Measurements from ENCODE around the gene GRM8. TPM values are rescaled to one million over a fixed set of nuclear protein-coding genes. Genes with fewer than 3 reads are reported as not detected.

The GRM8 gene
- total RNA-seq, 4 donors from 2014 or later: not detected

DNA sequence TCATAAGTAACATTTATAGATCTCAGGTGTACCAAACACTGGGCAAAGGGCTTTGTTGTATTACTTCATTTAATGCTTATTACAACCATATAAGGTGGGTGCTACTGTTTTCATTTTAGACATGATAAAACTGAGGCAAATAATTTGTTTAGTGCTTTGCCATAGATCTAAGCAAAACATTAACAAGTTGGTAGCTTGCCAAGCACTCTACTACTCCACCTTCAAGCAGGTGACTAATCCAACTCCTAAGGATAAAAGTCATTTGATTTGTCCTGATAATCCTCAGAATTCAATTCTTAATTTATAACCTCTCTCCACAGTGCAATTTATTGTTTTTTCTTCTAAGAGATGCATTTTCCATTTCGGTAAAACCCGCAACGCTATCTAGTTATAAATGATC is 646.4 kb downstream of the GRM8 start:
- TF ChIP-seq POLR2AphosphoS5 (IDR thresholded peaks at IDR 0.05) (no peak), CTCF (IDR thresholded peaks at IDR 0.05) (no peak), POLR2A (IDR thresholded peaks at IDR 0.05) (no peak), EP300 (IDR thresholded peaks at IDR 0.05) (no peak)
- H3K36me3 ChIP-seq: no peaks in the 10 kb centered on the region
- no peaks in the 10 kb centered on the region for H3K4me1 ChIP-seq
- no peak overlapping the region for H3K27ac ChIP-seq
- no peak overlapping the region for H3K4me3 ChIP-seq
- 63% methylated on average over 3 of the region's 3 CpGs for WGBS
- no peak for DNase-seq (ENCODE audit: low spot score in 2 of 2)
- no peaks in the 10 kb centered on the region for H3K27me3 ChIP-seq
- H3K9me3 ChIP-seq: no peaks in the 10 kb centered on the region

GRCh38 chr7:126605553-126605952 is 647.2 kb downstream of the GRM8 start:
- no peaks in the 10 kb centered on the region for H3K36me3 ChIP-seq
- 95% methylated on average over 2 of the region's 2 CpGs for WGBS
- H3K27ac ChIP-seq: no peak overlapping the region
- TF ChIP-seq POLR2A (IDR thresholded peaks at IDR 0.05) (no peak), CTCF (IDR thresholded peaks at IDR 0.05) (no peak), POLR2AphosphoS5 (IDR thresholded peaks at IDR 0.05) (no peak), EP300 (IDR thresholded peaks at IDR 0.05) (no peak)
- H3K4me1 ChIP-seq: no peaks in the 10 kb centered on the region
- H3K9me3 ChIP-seq: no peaks in the 10 kb centered on the region
- H3K4me3 ChIP-seq: no peak overlapping the region
- DNase-seq (ENCODE audit: low spot score in 2 of 2): no peak
- H3K27me3 ChIP-seq: no peaks in the 10 kb centered on the region

DNA sequence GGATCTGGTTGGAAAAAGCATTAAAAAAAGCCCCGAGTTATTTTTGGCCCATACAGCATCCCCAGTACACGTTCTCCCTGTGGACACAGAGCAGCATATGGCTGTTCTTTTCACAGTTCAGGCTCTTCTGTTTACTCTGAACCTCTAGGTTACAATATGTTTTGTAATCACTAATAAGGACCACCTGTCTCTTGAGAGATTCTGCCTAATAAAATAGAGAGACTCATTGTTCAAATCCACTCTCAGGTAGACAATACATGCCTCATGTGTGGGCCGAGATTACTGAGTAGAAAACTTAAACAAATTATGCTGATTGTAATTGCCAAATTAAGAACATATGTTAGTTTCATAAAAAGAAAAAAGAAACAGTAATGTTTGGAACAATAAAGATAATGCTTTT is 647.7 kb downstream of the GRM8 start:
- Histone ChIP-seq H3K27ac (no peak overlapping the region), H3K9me3 (no peaks in the 10 kb centered on the region), H3K4me1 (no peaks in the 10 kb centered on the region), H3K27me3 (no peaks in the 10 kb centered on the region), H3K36me3 (no peaks in the 10 kb centered on the region), H3K4me3 (no peak overlapping the region)
- TF ChIP-seq EP300 (IDR thresholded peaks at IDR 0.05) (no peak), POLR2A (IDR thresholded peaks at IDR 0.05) (no peak), POLR2AphosphoS5 (IDR thresholded peaks at IDR 0.05) (no peak), CTCF (IDR thresholded peaks at IDR 0.05) (no peak)
- WGBS: 51% methylated on average over 3 of the region's 3 CpGs
- DNase-seq (ENCODE audit: low spot score in 2 of 2): no peak

GRCh38 chr7:126589068-126589684 is 663.6 kb downstream of the GRM8 start:
- no peak for DNase-seq (ENCODE audit: low spot score in 2 of 2)
- no peaks in the 10 kb centered on the region for H3K36me3 ChIP-seq
- H3K27ac ChIP-seq: no peak overlapping the region
- no peak overlapping the region for H3K4me3 ChIP-seq
- H3K4me1 ChIP-seq: no peaks in the 10 kb centered on the region
- no peaks in the 10 kb centered on the region for H3K27me3 ChIP-seq
- no peaks in the 10 kb centered on the region for H3K9me3 ChIP-seq
- 68% methylated on average over 6 of the region's 6 CpGs for WGBS
- TF ChIP-seq CTCF (IDR thresholded peaks at IDR 0.05): no peak

- TF ChIP-seq CTCF (IDR thresholded peaks at IDR 0.05): no peak
- TF ChIP-seq POLR2A (IDR thresholded peaks at IDR 0.05): no peak
- TF ChIP-seq EP300 (IDR thresholded peaks at IDR 0.05): no peak
- no peak for TF ChIP-seq POLR2AphosphoS5 (IDR thresholded peaks at IDR 0.05)
- no peak overlapping the region for H3K27ac ChIP-seq
- no peak overlapping the region for H3K4me3 ChIP-seq
- H3K4me1 ChIP-seq: no peaks in the 10 kb centered on the region
- DNase-seq (ENCODE audit: low spot score in 2 of 2): no peak
- H3K9me3 ChIP-seq: no peaks in the 10 kb centered on the region
- no peaks in the 10 kb centered on the region for H3K36me3 ChIP-seq
- 51% methylated on average over 2 of the region's 2 CpGs for WGBS
- no peaks in the 10 kb centered on the region for H3K27me3 ChIP-seq
Measured at GRCh38 chr7:126578338-126578737, 674.4 kb downstream of the GRM8 start.

Data from suprapubic skin (tissue), 4 donors.